Fibroblast of skin of left quadriceps (primary cell): ENCODE data around the gene HDAC9.
A peak's percentile ranks its signal among the peaks of the same experiment; 100 is the strongest.

ENCODE experiments used
- DNase-seq, 2 experiments: peaks; one replicate each; pipeline ENCODE4 v3.0.0-alpha.2; 2013; ENCODE audit warnings: low read depth in 2 of 2

The HDAC9 gene

DNA sequence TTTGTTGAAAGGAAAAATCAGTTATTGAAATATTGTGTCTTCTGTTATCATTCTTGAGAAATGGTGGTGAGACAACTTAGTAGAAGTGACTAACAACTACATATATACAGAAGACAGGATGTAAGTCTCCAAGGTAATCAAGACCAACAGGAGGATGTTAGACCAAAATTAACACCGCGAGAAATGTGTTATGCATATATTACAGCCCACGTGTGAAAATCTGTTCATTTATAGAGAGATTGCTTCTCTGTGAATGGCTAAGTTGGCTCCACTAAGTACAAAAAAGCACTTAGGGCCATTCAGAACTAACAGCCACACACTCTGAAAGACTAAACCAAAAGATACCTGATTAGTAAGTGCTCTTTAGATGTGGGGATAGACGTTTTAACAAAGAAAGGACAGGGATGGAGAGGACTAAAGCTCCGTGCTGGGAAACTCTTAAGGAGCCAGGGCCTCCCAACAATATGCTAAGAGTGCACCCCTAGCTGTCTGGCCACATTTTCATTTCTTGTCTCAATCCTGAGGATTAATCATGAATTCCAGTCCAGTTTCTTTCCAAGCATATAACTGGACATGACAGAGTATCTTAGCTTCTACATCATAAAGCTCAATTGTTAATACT lies 26.5 kb downstream of the HDAC9 start:
- DNase-seq, result no peak

DNA sequence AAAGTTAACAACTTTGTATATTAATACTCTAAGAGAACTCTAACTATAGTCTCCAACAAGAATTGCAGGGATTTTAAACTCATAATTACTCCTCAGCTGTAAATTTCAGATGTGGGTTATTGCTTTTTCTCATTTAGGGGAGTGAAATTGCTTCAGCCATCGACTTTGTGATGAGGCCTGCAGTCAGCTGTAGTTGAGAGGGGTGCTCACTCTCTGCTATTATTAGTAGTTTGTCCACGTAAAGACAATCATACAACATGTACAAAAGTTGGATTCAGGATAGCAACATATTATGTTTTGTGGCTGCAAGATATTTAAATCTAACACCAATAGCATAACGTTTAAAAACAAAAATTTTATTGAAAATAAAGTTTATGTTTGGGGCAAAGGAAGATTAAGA lies 28.7 kb downstream of the HDAC9 start:
- no peak for DNase-seq

DNA sequence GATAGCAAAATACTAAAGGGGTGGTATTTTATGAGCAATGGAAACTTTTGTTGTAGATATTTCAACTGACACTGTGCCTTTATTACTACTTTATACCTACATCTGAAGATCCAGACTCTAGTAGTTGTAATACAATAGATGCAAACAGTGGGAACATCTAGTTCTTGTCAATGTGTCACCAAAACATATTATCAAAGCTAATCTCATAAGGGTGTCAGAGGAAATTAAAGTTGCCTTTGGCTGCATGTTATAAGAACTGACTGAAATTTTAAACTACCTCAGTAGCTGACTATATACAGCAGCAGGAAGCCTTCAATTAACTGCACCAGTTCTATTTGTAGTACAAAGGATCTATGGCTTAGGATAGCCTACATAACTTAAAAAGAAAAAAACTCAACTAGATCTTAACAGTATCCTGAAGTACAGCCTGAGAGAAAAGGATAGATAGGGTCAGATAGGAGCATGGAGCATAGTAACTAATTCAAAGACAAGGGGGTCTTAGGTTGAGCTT lies 30.9 kb downstream of the HDAC9 start:
- DNase-seq, result no peak

DNA sequence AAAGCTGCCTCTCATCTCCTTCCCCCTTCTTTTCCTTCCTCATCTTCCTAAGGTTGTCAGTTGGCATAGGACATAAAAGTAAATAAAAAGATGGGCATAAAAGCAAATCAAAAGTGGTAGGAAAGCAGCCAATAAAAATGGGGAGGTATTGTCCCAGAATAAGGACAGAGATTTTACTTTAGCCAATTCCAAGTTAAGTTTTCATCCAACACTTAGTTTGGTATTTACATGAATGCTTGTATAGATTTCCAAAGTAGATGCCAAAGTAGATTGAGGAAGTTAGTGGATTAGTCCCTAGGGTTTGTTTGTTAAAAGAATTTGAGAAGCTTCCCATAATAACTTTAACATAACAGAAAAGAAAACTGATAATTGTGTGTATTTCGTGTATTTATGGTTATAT lies 33.7 kb downstream of the HDAC9 start:
- DNase-seq, result no peak

DNA sequence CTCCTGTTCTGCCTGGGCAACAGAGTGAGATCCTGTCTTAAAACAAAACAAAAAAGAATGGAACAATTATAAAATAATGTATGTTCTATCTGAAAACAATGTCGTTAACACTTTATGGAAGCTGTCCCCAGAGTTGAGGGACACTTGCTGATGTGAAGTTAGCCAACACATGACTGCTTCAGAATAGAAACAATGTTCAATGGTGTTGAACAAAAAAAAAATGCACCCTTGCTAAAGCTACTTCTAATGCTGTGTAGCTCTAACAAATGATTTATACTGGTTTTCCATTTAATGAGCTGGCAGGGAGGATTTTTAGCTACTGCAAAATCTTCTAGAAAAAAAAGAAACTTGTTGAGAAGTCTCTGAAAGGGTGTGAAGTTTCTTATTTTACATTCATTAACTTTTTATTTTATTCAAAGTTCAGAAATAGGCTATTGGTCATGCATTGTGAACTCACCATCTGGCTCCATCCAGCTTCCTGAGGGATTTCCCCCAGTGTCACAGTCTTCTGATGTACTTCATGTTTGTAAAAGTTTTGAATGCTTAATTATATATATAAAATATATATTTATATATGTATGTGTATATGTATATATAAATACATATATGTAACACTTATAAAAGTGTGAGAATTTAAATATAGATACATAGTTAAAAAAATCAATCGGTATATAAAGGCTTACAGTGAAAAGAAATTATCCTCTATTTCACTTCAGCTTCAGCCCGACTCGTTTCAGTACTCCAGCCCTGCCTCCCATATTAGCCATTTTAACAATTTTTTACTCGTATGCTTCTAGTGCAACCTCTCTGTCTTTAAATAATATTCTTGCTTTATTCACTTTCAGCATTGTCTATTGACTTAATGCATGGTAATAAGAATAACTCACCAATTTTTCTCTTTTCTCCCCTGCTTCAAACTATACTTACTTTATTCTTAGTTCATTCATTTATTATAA lies 35.0 kb downstream of the HDAC9 start:
- DNase-seq, result no peak

DNA sequence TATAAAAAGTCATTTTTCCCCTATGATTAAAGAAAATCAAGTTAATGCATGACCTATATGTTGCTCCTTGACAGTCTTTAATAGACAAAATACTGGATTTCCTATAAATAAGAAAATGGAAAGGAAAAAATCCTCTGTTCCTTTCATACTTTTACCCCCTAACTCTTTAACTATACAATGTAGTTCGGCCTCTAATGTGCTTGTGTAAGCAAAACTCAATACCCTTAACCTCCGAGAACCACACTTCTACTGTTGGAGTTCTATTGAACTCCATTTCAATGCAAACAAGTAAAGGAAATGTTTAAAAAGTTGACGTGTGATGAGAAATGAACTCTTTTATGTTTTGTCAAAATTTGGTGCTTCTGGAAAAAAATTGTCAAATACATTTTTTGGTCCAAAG lies 36.0 kb downstream of the HDAC9 start:
- no peak for DNase-seq

DNA sequence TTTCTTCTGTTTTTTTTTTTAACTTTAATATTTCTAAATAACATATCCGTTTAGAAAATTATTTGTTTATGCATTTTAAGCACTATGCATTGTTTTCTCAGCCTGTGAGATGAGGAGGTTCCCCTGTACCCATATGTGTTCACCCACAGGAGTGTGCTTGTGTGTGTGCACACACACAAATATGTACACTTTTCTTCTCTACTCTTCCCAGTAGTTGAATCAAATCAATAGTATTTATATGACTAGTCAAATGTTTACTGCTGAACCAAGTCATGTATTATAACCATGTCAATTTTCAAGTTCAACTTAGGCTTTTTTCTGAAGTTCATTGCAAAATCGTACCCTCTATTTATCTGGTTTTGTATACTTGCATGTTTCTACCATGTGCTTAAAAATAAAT lies 37.3 kb downstream of the HDAC9 start:
- no peak for DNase-seq

DNA sequence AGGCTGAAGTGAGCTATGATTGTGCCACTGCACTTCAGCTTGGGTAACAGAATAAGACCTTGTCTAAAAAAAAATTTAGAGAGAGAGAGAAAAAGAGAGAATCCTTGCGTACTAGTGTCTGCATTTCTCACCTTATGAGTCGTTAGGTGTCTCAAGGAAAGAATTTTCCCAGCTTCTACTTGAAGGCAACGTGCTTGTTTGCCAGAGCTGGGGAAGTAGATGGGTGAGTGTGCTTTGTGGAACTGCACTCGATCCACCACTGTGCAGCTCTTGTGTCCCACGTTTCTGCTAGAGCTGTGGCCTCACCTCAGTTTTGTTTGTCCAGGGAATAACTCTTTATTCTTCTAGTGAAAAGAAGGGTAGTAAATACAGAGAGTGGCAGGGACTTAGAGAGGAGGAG lies 38.9 kb downstream of the HDAC9 start:
- DNase-seq, result no peak

DNA sequence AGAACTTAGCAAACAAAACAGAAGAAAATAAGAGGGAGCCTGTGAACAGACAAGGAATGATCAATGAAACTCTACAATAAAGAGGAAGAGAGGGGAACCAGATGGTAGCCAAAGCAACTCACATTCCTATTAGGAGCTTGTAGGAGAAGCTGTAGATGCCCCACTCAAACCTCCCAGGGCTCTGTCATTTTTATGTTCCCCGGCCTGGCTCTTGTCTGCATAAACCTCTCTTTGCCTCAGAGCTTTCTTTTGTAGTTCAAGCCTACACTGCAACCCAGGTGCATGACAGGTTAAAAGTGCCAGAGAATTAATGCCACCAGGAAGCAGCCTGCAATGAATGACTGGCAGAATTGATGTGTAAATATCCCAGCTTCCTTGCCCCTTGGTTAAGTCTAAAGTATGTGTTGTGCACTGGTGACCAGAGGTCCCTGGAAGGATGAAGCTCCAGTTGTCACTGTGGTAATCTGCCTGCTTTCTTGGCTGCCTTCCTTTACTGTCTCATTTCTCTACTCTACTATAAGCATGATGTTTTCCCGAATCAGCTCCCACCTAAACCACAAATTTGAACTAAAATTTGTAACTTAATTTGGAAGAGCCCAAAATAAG lies 40.4 kb downstream of the HDAC9 start:
- no peak for DNase-seq

DNA sequence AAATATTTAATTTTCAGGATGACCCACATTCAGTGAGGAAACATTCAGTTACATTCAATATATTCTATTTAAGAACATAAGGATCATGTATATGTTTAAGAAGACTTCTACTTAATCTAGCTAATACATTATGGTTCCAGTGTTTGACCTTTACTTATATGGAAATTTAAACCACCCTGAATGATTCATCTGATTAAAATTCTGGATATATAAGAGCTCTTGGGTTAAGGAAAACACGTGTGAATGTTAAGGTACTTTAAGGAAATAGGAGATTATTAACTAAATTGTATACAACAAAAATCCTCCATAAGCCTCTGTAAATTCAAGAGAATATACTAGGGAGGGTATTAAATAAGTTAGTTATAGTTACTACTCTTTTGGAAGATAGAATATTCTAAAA lies 40.9 kb downstream of the HDAC9 start:
- no peak for DNase-seq

DNA sequence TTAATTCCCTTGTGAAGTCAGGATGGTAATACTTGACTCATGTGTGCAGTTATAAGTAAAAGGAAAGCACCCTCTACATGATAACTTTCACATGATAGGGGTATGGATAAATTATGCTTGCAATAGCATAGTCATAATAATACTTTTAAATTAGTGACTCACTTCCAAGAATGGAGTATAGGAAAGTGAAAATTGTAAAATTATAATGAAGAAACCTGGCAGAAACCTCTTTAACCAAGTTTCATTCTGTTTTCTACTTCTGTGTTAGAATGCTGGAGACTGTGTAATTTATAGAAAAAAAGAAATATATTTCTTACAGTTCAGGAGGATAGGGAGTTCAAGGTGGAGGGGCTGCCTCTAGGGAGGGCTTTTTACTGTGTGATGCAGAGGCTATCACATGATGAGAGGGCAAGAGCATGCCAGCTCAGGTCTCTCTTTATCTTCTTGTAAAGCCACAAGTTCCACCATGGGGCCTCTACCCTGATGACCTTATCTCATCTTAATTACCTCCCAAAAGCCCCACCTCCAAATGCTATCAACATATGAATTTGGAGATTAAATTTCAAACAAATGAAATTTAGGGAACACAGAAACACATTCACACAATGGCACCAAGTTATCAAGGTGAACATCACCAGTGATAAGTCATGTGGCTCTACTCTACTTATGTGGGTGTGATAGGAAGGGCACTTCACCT lies 43.2 kb downstream of the HDAC9 start:
- no peak for DNase-seq

DNA sequence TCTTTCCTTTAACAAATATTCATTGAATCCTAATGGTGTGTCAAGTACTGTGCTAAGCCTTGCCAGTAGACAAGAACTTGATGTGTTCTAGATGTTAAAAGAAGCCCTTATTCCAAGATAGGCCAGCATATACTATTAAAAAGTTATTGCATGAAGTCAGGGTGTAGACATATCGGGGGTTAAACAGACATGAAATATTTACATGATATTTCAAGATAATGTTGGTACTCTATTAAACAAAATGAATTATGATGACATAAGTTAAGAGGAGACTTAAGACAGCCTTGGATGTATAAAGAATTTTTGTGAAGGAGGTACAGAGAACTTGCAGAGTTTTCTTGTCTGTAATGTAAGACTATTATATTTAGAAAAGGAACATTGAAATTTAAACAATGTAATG lies 44.8 kb downstream of the HDAC9 start:
- DNase-seq, result no peak

DNA sequence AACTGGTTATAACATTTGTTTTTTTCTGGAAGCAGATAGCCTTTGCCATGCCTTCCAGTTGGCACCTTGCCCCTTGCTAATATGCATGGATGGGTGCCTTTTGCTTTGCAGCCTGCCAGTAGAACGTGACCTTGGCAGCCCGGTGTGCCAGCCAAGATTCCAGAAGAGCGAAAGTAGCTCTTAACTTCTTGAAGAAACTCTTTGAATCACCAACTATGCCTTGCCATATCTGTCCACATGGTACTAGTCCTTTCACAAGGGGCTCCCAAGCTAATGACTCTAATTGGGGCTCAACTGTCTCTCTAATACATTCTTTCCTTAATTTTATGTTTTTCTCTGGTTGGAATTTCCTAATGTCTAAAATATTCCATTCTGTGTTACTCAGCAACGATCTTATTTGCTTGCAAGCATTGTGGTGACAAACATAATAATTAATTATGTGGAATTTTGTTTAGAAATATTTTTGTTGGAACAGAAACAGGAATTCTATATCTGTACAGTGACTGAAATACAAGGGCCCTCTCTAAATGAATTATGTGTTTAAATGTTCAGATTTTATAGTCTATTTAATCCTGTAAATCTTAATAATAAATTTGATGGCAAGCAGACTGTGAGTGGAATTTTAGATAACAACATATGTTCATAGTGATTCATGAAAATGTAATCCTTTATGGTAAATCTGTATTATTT lies 45.8 kb downstream of the HDAC9 start:
- peak; percentile 91 to 93 for DNase-seq

DNA sequence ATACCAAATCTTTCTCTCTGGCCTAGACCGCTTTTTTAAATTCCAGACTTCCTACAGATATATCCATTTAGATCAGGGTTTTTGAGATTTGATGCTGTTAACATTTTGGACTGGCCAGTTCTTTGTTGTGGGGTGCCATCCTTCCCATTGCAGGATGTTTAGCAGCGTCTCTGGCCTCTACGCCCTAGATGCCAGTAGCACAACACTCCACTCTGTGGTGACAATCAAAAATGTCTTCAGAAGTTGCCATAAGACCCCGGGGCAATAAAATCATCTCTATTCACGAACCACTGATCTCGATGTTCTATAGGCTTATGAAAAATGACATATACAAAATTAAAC lies 46.3 kb downstream of the HDAC9 start:
- no peak for DNase-seq

DNA sequence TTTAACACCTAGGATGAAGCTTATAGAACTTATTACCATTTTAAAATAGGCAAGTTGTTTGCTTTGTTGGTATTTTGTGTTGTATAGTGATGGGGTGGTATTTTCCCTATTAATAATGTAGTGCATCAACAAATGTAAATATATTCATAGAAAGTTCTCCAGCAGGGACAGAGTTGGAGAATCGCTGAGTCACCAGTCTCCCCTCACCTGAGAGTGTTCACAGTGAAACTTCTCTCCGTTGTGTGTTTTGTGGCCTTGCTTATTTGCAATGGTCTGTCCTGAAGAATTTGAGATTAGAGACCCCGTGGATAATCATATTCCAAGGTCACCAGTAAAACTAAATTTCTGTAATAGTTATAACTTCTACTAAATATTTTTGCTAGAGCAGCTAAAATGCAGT lies 51.0 kb downstream of the HDAC9 start:
- DNase-seq, result no peak

DNA sequence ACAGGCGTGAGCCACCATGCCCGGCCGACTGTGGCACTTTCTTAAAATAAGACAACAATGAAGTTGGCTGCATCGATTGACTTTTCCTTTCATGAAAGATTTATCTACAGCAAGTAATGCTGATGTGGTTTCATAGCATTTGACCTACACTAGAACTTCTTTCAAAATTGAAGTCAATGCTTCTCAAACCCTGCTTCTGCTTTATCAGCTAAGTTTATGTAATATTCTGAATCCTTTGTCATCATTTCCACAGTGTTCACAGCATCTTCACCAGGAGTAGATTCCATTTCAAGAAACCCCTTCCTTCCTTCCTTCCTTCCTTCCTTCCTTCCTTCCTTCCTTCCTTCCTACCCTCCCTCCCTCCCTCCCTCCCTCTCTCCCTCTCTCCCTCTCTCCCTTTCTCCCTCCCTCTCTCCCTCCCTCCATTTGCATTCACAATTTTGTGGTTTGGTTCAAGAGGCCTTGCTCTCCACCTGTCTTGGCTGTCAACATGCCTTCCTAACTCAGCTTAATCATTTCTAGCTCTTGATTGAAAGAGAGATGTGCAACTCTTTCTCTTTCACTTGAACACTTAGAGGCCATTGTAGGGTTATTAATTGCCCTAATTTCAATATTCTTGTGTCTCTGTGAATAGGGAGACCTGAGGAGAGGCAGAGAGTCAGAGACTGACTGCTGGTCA lies 52.1 kb downstream of the HDAC9 start:
- DNase-seq, result no peak

DNA sequence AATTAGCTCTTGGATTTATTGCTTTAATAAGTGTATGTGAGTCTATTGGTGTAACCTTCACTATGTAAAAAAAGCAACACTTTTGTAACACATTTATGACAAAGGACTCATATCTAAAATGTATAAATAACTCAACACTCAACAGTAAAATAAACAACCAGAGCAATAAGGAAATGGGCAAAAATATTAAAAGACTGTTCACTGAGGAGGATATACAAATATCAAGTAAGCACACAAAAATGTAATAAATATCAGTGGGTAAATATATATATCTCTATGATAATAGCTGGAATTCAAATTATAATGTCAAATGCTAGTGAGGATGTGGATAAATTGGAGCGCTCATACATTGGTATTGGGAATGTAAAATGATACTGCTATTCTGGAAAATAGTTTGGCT lies 53.0 kb downstream of the HDAC9 start:
- no peak for DNase-seq

DNA sequence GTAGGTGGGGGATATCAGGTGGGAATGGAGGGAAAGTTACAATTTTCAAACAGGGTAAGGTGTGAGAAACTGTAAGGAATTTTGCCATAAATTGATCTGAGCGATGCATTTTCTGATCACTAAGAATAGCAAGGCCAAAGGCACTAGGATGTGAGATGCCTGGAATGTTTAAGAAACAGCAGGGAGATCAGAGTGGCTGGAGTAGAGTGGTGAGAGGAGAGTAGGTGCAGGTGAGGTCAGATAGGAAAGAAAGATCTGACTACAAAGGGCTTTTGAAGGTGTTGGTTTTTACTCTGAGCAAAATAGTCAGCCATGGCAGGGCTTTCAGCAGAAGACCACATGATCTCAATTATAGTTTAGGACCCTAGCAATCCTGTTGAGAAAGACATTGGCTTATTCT lies 55.0 kb downstream of the HDAC9 start:
- no peak for DNase-seq

DNA sequence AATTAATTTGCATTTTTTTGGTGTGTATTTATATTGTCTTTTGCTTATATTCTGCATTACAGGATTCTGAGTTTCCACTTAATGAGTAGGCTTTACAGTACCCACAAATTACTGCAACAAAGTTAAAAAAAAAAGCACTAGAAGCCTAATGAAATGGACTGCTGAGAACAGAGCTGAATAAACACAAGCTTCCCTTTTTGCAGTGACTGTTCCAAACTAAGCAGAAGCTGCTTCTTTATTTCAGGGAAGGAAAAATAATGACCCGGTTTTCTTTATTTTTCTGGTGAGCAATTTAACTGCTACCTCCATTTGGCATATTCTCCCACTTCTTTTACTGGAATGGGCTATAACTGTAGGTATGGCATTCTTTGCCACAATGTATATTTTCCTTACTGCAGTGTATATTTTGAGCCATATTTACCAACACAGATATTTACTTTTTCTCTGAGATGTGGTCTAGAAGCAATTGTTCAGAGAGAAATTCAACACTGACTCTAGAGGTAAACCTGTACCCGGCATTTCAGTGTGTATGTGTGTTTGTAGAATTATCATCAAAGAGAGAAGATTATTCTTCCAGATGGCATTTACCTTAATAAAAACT lies 56.9 kb downstream of the HDAC9 start:
- DNase-seq, result no peak

DNA sequence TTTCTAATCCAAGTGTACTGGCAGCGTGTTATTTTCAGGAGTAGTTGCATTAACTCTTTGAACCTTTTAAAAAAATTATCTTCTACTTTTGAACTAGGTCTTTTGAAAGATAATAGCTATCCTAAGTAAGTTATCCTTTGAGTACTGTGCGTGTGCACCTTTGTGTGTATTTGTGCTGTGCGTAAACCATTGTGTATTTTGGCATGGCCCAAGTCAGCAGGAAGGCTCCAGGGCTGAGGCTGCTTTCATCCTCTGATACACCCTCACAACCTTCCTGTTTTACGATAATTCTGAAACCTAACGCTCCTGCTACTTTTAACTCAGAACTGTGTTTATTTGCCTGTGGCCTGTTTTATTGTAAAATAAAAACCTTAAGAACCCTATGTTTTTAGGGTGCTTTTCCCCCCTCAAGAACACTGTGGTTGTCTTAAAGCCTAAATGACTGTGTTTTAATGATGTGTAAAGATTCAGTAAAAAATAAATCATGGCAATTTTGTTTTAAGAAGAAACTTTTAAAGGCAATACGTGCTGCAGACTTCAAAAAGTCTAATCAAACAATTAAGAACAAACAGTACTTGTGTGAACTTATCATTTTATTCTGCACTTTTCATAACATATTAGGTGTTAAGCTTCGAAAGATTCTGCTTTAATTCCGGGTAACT lies 57.5 kb downstream of the HDAC9 start:
- DNase-seq, result no peak
